Fibroblast of lung (primary cell): ENCODE data around the gene GTF2A2. TPM values are rescaled to one million over a fixed set of nuclear protein-coding genes. Genes with fewer than 3 reads are reported as not detected.

ENCODE experiments used
- DNase-seq, 2 donors: peaks; one replicate each; pipeline versions ENCODE4 v3.0.0 to v3.0.0-alpha.2; 2010; ENCODE audit warnings: low read depth in 2 of 2
- H2AFZ ChIP-seq: 2 replicates; pipeline ENCODE4 v1.5.1; 2012; ENCODE audit warnings: low read length, control low read depth, inconsistent platforms
- H3K27ac ChIP-seq: 2 replicates; pipeline ENCODE4 v1.5.1; 2011; ENCODE audit warnings: low read length, control low read depth; ENCODE audit not compliant: insufficient read depth
- H3K27me3 ChIP-seq: 2 replicates; pipeline ENCODE4 v1.5.1; 2011; ENCODE audit warnings: mild to moderate bottlenecking, low read length; ENCODE audit not compliant: control insufficient read depth, insufficient read depth
- H3K36me3 ChIP-seq: 2 replicates; pipeline ENCODE4 v1.5.1; 2011; ENCODE audit warnings: low read length; ENCODE audit not compliant: control insufficient read depth, insufficient read depth
- H3K4me1 ChIP-seq: 2 replicates; pipeline ENCODE4 v1.5.1; 2011; ENCODE audit warnings: low read length; ENCODE audit not compliant: control insufficient read depth, insufficient read depth; ENCODE audit errors: extremely low read depth
- H3K4me2 ChIP-seq: 2 replicates; pipeline ENCODE4 v1.5.1; 2011; ENCODE audit warnings: low read length, control low read depth; ENCODE audit not compliant: insufficient read depth; ENCODE audit errors: extremely low read depth
- H3K4me3 ChIP-seq, 4 experiments: fragments of 200-600 bp in 1 of 4; sonication (generic) in 1 of 4; replicated peaks in 1 of 4; 2 replicates each; pipeline ENCODE4 v1.5.1; 2011 to 2016; ENCODE audit warnings: low read length in 4 of 4, low read depth in 3 of 4, mild to moderate bottlenecking in 3 of 4, control low read depth in 2 of 4, inconsistent platforms in 1 of 4, mixed read lengths in 1 of 4; ENCODE audit not compliant: insufficient read depth in 1 of 4; ENCODE audit errors: control extremely low read depth in 1 of 4
- H3K79me2 ChIP-seq: 2 replicates; pipeline ENCODE4 v1.5.1; 2012; ENCODE audit warnings: mild to moderate bottlenecking, low read length, inconsistent platforms; ENCODE audit not compliant: control insufficient read depth, insufficient read depth
- H3K9ac ChIP-seq: 2 replicates; pipeline ENCODE4 v1.5.1; 2011; ENCODE audit warnings: mild to moderate bottlenecking, low read length, control low read depth; ENCODE audit not compliant: insufficient read depth
- H3K9me3 ChIP-seq: 2 replicates; pipeline ENCODE4 v1.5.1; 2012; ENCODE audit warnings: low read depth, low read length; ENCODE audit not compliant: control insufficient read depth, insufficient read depth
- H4K20me1 ChIP-seq: 2 replicates; pipeline ENCODE4 v1.5.1; 2011; ENCODE audit warnings: low read length; ENCODE audit not compliant: control insufficient read depth, insufficient read depth; ENCODE audit errors: extremely low read depth
- CTCF ChIP-seq, 2 donors: IDR thresholded peaks in 1 of 2; conservative IDR thresholded peaks in 1 of 2; 1 replicate in 1 of 2; 2 replicates in 1 of 2; pipeline ENCODE4 v1.5.1; 2011 to 2012; ENCODE audit warnings: low read length in 2 of 2, control low read depth in 1 of 2, inconsistent platforms in 1 of 2, low read depth in 1 of 2, mild to moderate bottlenecking in 1 of 2
- EZH2 ChIP-seq: IDR thresholded peaks from 2 replicates; pipeline ENCODE4 v1.5.1; 2012; ENCODE audit warnings: low read length, control low read depth, mild to moderate bottlenecking; ENCODE audit errors: missing control alignments
- polyA plus RNA-seq, 2 donors: library from polyadenylated mRNA; depleted of rRNA in 1 of 2; stranded (reverse) in 1 of 2; unstranded in 1 of 2; fragments of >200 nt; gene quantifications; 2 replicates each; pipeline ENCODE4 v1.2.1, GENCODE V29; 2011 to 2012; ENCODE audit warnings: missing spikeins in 1 of 2
- total RNA-seq: library from RNA; depleted of rRNA; stranded (reverse); fragments of >200 nt; gene quantifications from 2 replicates; pipeline ENCODE4 v1.2.1, GENCODE V29; 2014

GTF2A2 gene
- total and polyA plus RNA-seq, 2 donors (not counting 1 experiment from before 2014, with no cell fraction given) = 49.7 to 66.2 TPM

DNA sequence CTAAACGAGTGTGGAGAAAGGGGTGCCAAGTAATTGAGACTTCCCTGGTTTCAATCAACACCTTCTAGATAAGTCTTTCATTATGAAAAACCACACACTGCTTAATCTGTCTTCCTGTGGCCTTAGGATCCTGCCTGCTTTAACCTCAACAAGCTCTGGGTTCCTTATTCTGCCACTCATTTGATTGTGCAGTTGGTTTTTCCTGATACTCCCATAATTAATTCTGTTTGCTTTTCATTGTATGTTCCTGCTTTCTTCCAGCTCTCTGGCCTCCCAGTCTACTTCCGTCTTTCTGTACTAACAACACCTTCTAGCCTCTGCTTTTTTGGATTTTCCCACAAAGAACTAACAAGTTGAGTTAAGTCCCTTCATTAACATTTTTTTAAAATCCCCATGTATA lies 66.0 kb downstream of the GTF2A2 start:
- H3K27ac ChIP-seq = no peak overlapping the region
- DNase-seq = no peak
- no peaks in the 10 kb centered on the region for H4K20me1 ChIP-seq
- no peak overlapping the region for H3K4me2 ChIP-seq
- no peak overlapping the region for H2AFZ ChIP-seq
- H3K9ac ChIP-seq = no peak overlapping the region
- H3K79me2 ChIP-seq = no peaks in the 10 kb centered on the region
- no peak overlapping the region for H3K4me3 ChIP-seq
- H3K9me3 ChIP-seq = no peaks in the 10 kb centered on the region
- no peaks in the 10 kb centered on the region for H3K4me1 ChIP-seq
- H3K36me3 ChIP-seq = no peaks in the 10 kb centered on the region
- H3K27me3 ChIP-seq = no peaks in the 10 kb centered on the region
- TF ChIP-seq CTCF (conservative IDR thresholded peaks at IDR 0.05 in 1 of 2, IDR thresholded peaks at IDR 0.05 in 1 of 2; ENCODE audit: low read depth in 1 of 2, low read length in 2 of 2) (no peak), EZH2 (no peak)

DNA sequence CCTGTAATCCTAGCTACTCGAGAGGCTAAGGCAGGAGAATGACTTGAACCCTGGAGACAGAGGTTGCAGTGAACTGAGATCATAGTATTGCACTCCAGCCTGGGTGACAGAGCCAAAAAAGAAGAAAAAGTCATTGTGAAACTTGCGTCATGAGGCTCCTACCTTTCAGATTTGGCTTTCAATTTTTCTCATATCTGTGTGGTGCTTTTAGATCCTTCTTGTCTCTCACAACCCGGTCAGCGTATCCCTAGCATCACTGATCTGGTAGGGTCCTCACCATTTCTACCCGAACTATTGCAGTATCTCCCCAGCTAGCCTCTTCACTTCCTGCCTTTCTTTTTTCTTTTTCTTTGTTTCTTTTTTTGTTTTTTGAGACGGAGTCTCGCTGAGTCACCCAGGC lies 67.3 kb downstream of the GTF2A2 start:
- Histone ChIP-seq H4K20me1 (no peaks in the 10 kb centered on the region), H3K27me3 (no peaks in the 10 kb centered on the region), H3K4me2 (no peak overlapping the region), H2AFZ (no peak overlapping the region), H3K9ac (no peak overlapping the region), H3K27ac (no peak overlapping the region), H3K4me3 (no peak overlapping the region), H3K9me3 (no peaks in the 10 kb centered on the region), H3K36me3 (no peaks in the 10 kb centered on the region), H3K4me1 (no peaks in the 10 kb centered on the region), H3K79me2 (no peaks in the 10 kb centered on the region)
- no peak for DNase-seq
- TF ChIP-seq EZH2 (no peak), CTCF (conservative IDR thresholded peaks at IDR 0.05 in 1 of 2, IDR thresholded peaks at IDR 0.05 in 1 of 2; ENCODE audit: low read depth in 1 of 2, low read length in 2 of 2) (no peak)

Other genes with a start within 250 kb of the GTF2A2 start
- 0.26 and 0.33 TPM in 2 replicates for gene FAM81A, start 219.3 kb downstream of the GTF2A2 start, total RNA-seq
- 0.09 and 0.24 TPM in 2 replicates for gene FAM81A, start 219.3 kb downstream of the GTF2A2 start, polyA plus RNA-seq
- gene GCNT3, start 45.7 kb downstream of the GTF2A2 start, total RNA-seq = 0.17 and 0.26 TPM in 2 replicates
- gene GCNT3, start 45.7 kb downstream of the GTF2A2 start, polyA plus RNA-seq = 0.11 and 0.16 TPM in 2 replicates
- gene BNIP2, start 31.8 kb upstream of the GTF2A2 start, total RNA-seq = 75.2 and 82.9 TPM in 2 replicates
- 83.4 and 93.2 TPM in 2 replicates for gene BNIP2, start 31.8 kb upstream of the GTF2A2 start, polyA plus RNA-seq